Endometrial microvascular endothelial cells (primary cell): ENCODE data around the gene AK2. TPM values are rescaled to one million over a fixed set of nuclear protein-coding genes. Genes with fewer than 3 reads are reported as not detected.
"Not testable (repeated sequence)": the region's sequence is repeated elsewhere in the genome, so short reads cannot be mapped to it uniquely, and the experiment has no call there.

ENCODE experiments used
- in situ Hi-C: cut with HindIII; loops from 2 replicates; pipeline ENCODE4 v1.10.0; 2017; ENCODE audit warnings: low sequenced_read_pairs, low pct_unique_long_range_greater_than_20kb; ENCODE audit errors: inconsistent ontology term
- total RNA-seq: library from RNA; depleted of rRNA; stranded (reverse); fragments of >200 nt; gene quantifications from one replicate; pipeline ENCODE4 v1.2.3, GENCODE V29; 2015; ENCODE audit errors: inconsistent ontology term

Gene AK2
- 160 TPM for total RNA-seq

GRCh38 chr1:33036526-33037503 is at the start of gene AK2:
Gene AK2 (minus strand): TSS chr1:33036883. CDS start chr1:33036828, 55 bp downstream.
- in situ Hi-C loops: no loop called here

GRCh38 chr1:33086384-33086850 is 49.7 kb upstream of the AK2 start:
- in situ Hi-C loops: no loop called here

GRCh38 chr1:33085332-33085731 is 48.6 kb upstream of the AK2 start:
- in situ Hi-C loops: no loop called here

GRCh38 chr1:33082575-33083108 is 46.0 kb upstream of the AK2 start:
- in situ Hi-C loops: no loop called here

- in situ Hi-C loops: no loop called here
These were observed 45.0 kb upstream of the AK2 start for GRCh38 chr1:33081554-33082305.

GRCh38 chr1:33080885-33081553 is 44.3 kb upstream of the AK2 start, which contains the start of gene AZIN2:
Gene AZIN2 (plus strand): TSS chr1:33081153. CDS start chr1:33082250, 1,097 bp downstream.
- in situ Hi-C loops: no loop called here

GRCh38 chr1:33080373-33080772 is 43.7 kb upstream of the AK2 start:
- in situ Hi-C loops: no loop called here

GRCh38 chr1:33078030-33078591 is 41.4 kb upstream of the AK2 start:
- in situ Hi-C loops: no loop called here

- in situ Hi-C loops: no loop called here
These were observed 37.7 kb upstream of the AK2 start for GRCh38 chr1:33074193-33074945.

GRCh38 chr1:33072707-33073106 is 36.0 kb upstream of the AK2 start:
- in situ Hi-C loops: no loop called here

GRCh38 chr1:33070628-33071027 is 33.9 kb upstream of the AK2 start:
- in situ Hi-C loops: no loop called here

- in situ Hi-C loops: not testable (repeated sequence)
These were observed 31.4 kb upstream of the AK2 start for GRCh38 chr1:33068108-33068507.

- in situ Hi-C loops: not testable (repeated sequence)
These were observed 29.8 kb upstream of the AK2 start for GRCh38 chr1:33066477-33066876.

GRCh38 chr1:33065301-33065700 is 28.6 kb upstream of the AK2 start:
- in situ Hi-C loops: no loop called here

GRCh38 chr1:33064284-33064683 is 27.6 kb upstream of the AK2 start:
- in situ Hi-C loops: not testable (repeated sequence)

GRCh38 chr1:33061834-33062233 is 25.2 kb upstream of the AK2 start:
- in situ Hi-C loops: no loop called here

GRCh38 chr1:33060579-33061083 is 23.9 kb upstream of the AK2 start:
- in situ Hi-C loops: no loop called here

- in situ Hi-C loops: no loop called here
These were observed 20.4 kb upstream of the AK2 start for GRCh38 chr1:33057095-33057494.
